Kidney epithelial cell (primary cell): ENCODE results near the gene COPA. TPM values are rescaled to one million over a fixed set of nuclear protein-coding genes. Genes with fewer than 3 reads are reported as not detected.
A peak's percentile ranks its signal among the peaks of the same experiment; 100 is the strongest.

Experiments used
- DNase-seq: peaks from one replicate; pipeline ENCODE4 v3.0.0-alpha.2; 2010; ENCODE audit warnings: low read depth
- H3K27me3 ChIP-seq: 2 replicates; pipeline ENCODE4 v1.6.0; 2011; ENCODE audit warnings: low read length; ENCODE audit not compliant: control insufficient read depth, insufficient read depth
- H3K36me3 ChIP-seq: 2 replicates; pipeline ENCODE4 v1.5.1; 2011; ENCODE audit warnings: low read length; ENCODE audit not compliant: control insufficient read depth, insufficient read depth
- H3K4me3 ChIP-seq: 2 replicates; pipeline ENCODE4 v1.5.1; 2011; ENCODE audit warnings: low read depth, mild to moderate bottlenecking, control low read depth, low read length
- total RNA-seq: library from RNA; depleted of rRNA; stranded (reverse); fragments of >200 nt; gene quantifications from 2 replicates; pipeline ENCODE4 v1.2.3, GENCODE V29; 2015
- TF ChIP-seq, protein P1 (sequence below): IDR thresholded peaks from 2 replicates; pipeline ENCODE4 v1.5.1; 2011; ENCODE audit warnings: mild to moderate bottlenecking, moderate library complexity, low read length, control low read depth, inconsistent platforms; ENCODE audit not compliant: insufficient read depth, poor library complexity, severe bottlenecking

Gene COPA
- total RNA-seq, 1 donor from 2014 or later, result 130 TPM

DNA sequence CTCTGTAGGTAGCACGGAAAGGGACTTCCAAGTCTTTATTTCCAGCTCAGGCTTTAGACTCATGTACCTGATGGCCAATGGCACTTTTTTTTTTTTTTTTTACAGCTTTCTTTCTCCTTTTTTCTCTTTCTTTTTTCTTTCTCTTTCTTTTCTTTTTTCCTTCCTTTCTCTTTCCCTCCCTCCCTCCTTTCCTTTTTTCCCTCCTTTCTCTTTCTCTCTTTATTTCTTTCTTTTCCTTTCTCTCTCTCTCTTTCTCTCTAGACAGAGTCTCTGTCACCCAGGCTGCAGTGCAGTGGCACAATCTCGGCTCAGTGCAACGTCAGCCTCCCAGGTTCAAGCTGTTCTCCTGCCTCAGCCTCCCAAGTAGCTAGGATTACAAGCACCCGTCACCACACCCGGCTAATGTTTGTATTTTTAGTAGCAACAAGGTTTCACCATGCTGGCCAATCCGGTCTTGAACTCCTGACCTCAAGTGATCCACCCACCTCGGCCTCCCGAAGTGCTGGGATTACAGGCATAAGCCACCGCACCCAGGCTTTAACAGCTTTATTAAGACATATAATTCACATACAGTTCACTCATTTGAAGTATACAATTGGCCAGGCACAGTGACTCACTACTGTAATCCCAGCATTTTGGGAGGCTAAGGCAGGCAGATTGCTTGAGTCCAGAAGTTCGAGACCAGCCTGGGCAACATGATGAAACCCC, 75.6 kb downstream of the COPA start:
- H3K27me3 ChIP-seq, result peaks cover 2% of the 10 kb centered on the region
- DNase-seq, result no peak
- no peak overlapping the region for H3K4me3 ChIP-seq
- H3K36me3 ChIP-seq, result no peaks in the 10 kb centered on the region
- TF ChIP-seq, protein P1, sequence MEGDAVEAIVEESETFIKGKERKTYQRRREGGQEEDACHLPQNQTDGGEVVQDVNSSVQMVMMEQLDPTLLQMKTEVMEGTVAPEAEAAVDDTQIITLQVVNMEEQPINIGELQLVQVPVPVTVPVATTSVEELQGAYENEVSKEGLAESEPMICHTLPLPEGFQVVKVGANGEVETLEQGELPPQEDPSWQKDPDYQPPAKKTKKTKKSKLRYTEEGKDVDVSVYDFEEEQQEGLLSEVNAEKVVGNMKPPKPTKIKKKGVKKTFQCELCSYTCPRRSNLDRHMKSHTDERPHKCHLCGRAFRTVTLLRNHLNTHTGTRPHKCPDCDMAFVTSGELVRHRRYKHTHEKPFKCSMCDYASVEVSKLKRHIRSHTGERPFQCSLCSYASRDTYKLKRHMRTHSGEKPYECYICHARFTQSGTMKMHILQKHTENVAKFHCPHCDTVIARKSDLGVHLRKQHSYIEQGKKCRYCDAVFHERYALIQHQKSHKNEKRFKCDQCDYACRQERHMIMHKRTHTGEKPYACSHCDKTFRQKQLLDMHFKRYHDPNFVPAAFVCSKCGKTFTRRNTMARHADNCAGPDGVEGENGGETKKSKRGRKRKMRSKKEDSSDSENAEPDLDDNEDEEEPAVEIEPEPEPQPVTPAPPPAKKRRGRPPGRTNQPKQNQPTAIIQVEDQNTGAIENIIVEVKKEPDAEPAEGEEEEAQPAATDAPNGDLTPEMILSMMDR, result no peak

DNA sequence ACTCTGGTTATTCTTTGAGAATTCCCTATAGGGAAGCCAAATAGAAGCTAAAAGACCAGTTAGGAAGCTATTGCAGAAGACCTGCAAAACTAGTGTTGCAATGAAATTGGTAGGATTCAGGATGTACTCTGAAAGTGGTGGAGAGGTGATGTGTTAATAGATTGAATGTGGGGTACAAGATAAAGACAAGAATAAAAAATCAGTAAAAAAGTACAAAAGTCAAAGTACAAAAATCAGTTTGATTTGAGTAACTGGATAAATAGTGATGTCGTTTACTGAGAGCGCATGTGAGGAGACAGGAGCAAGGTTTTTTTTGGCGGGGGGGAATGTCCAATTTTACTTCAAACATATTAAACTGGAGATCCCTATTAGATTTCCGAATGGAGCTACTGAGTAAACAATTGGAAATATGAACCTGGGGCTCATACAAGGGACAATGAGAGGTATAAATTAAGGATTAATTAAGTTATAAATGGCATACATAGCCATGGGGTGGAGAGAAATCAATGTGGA, 78.2 kb downstream of the COPA start:
- TF ChIP-seq, protein P1, result no peak
- DNase-seq, result no peak
- H3K4me3 ChIP-seq, result no peak overlapping the region
- H3K36me3 ChIP-seq, result no peaks in the 10 kb centered on the region
- no peaks in the 10 kb centered on the region for H3K27me3 ChIP-seq

DNA sequence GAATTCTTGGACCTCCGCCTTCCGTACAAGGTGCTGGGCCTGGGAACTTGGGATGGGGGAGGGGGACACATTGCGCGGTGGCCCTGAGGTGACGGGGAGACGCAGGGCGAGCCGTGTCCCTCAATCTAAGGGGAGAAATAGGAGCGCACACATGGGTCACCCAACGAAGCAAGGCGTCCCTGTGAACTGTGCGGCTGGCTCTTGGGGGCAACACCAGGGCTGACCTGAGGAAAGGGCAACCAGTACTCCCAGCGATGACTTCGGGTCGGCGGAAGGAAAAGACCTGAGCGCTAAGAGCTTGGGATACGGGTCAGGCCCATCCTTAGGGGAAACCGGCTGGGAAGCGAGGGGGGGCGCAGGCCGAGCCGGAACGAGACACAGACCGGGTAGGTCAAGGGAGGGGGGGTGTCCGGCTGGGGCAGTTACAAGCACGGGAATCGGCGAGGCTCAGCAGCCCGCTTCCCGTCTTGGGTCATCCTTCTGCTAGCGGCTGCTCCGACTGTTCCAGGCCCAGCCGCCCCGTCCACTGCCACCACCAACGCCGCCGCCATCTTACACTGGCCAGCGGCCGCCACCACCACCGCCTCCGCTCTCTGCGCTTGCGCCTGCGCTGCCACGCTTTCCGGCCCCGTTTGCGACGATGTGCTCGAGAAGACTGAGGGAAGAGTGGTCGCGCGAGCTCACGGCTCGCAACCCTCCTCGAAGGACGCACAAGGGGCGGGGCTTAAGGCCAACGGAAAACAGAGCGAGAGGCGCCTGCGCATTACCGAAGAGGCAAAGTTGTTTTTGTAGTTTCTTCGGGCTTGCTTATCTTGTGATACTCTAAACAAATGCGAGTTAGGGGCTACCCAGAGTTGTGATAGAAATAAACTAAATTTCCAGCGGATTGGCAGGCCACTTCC, 80.9 kb downstream of the COPA start, which contains the start of gene DCAF8:
DCAF8 (minus strand) TSS at position 657 of the 902 bp plus-strand sequence. CDS start 18,541 bp downstream, outside the sequence.
- Histone ChIP-seq H3K4me3 (peak within 1 kb of the TSS; percentile 100), H3K36me3 (no peaks in the 10 kb centered on the region), H3K27me3 (no peaks in the 10 kb centered on the region)
- TF ChIP-seq, protein P1, result no peak
- DNase-seq, result peak; percentile 90

DNA sequence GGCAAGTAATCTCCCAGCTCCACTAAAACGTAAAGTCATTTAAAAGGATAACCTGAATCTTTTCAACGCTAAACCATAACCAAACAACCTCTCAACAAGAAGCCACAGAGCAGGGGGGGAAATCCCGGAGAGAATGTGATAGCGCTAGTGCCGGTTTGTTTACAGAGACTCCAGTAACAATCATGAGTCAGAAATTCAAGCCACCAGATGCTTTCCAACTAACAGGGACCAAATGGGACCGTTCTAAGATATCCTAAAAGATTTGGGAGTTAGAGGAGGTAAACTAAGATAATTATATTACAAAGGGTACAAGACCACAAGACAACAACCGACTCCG, 81.5 kb downstream of the COPA start:
- TF ChIP-seq, protein P1, result no peak
- peak; percentile 65 for DNase-seq
- Histone ChIP-seq H3K4me3 (peak overlapping the region; percentile 100), H3K27me3 (no peaks in the 10 kb centered on the region), H3K36me3 (no peaks in the 10 kb centered on the region)

DNA sequence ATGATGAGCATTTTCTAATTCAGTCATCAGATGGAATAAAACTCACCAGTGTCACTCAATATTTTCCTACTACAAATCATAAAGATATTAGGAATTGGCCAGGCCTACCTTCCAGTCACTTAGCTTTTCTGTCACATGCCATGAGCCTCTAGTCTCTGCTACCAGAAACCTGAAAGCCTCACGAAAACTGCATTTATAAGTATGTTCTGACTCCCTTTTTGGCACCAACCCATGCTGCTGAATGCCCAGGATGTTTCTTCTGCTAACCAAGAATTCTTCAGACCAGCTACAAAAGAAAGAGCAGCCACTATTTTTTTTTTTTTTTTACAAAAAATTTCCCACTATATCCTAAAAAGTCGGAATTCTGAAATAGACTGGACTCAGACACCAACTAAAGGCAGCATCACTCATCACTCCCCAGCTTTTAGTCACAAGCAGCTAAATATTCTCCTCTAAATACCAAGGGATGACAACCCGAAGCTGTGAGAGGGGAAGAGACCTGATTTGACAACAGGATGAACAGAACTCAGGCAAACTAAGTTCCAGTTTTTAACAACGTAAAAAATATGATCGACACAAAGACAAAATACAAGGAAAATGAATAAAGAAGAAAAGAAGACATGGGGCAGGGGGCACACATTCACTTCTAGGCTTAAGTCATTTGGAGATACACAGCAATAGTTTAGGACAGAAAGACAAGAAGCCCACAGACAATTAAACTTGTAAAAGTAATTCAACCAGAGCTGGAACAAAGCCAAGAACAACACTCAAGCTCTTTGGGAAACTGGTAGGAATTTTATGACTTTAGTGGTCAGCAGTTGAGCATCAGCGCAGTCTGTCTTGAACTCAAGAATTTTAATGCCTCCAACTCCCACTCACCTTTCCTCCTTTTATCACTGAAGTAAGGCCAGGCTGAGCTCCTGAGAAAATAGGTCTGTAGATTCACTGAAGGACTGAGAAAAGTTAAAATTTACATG, 82.4 kb downstream of the COPA start:
- Histone ChIP-seq H3K27me3 (no peaks in the 10 kb centered on the region), H3K36me3 (no peaks in the 10 kb centered on the region), H3K4me3 (peak overlapping the region; percentile 14)
- peak; percentile 90 for DNase-seq
- TF ChIP-seq, protein P1, result no peak
